GM19467 (cell line): ENCODE measurements around the gene SLC13A3.

ENCODE experiments used
- ATAC-seq: cut with Tn5 transposase; IDR thresholded peaks from one replicate; pipeline ENCODE4 v1.9.1; 2021; ENCODE audit warnings: mild to moderate bottlenecking, moderate library complexity; ENCODE audit not compliant: unreplicated experiment

SLC13A3 gene

DNA sequence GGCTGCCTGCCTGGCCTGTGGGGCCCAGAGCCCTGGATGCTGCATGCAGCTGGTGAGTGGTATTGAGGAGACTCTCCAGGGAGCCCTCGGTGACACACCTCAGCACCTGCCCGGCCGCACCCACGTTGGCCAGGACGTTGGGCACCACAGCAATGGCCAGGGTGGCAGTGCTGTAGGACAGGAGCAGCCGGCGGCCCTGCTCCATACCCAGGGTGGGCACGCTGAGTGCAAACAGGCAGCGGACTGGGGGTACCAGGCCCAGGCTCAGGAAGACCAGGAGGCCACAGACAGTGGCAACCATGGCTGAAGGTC, 105.5 kb downstream of the SLC13A3 start:
- ATAC-seq: no peak

DNA sequence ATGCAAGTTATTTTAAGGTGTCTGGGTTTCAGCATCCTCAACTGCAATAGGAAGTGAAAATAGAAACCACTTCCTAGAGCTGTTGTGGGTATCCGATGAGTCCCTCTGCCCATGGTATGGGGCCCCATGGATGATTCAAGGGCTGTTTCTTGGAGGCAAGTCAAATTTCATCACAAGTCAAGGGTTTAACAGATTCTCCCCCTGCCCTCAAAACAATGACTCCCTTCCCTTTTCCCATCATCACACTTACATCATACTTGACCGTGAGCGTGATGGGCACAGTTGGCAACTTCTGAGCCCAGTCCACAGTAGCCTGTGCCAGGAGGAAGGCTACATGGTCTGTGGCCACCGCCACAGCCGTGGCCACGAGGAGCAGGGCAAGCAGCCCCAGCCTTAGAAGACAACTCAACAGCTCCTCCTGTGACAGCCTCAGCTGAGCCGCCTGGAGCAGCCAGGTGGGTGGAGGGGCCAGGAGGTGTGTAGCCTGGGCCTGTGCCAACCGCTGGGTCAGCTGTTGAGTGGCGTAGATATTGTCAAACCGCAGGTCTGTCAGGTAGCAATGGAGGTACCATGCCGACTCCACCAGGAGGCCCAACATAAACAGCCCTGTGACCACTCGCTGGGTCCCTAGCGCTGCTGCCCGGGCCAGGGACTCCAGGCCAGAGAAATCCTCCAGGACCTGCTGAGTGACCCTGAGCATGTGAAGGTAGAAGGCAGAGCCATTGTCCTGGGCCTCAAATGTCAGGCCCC, 106.0 kb downstream of the SLC13A3 start:
- peak; percentile 68 for ATAC-seq

DNA sequence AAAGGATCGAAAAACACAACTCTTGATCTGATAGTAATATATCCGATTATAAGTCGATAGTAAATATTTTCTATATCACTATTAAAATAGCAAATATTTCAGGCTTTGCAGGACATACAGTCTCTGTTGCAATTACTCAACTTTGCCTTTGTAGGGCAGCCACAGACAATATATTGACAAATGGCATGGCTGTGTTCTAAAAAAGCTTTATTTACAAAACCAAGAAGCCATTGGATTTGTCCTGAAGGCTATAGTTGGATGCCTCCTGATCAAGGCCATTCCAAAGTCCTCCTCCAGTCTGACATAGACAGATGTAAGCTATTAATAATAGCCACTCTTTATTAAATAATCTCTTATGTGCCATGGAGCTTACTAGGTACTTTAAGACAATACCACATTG, 106.7 kb downstream of the SLC13A3 start:
- no peak for ATAC-seq

DNA sequence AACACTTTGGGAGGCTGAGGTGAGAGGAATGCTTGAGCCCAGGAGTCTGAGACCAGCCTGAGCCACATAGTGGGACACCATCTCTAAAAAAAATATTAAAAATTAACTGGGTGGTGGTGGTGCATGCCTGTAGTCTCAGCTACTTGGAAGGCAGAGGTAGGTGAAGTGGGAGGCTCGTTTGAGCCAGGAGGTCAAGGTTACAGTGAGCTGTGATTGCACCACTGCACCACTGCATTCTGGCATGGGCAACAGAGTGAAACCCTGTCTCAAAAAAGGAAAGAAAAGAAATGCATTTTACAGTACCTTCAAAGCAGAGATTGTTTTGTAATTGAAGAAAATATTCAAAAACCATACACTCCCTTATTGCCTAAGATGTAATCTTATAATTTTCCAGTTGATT, 107.3 kb downstream of the SLC13A3 start:
- no peak for ATAC-seq

- no peak for ATAC-seq
Measured at GRCh38 chr20:46543033-46543432, 108.2 kb downstream of the SLC13A3 start.

DNA sequence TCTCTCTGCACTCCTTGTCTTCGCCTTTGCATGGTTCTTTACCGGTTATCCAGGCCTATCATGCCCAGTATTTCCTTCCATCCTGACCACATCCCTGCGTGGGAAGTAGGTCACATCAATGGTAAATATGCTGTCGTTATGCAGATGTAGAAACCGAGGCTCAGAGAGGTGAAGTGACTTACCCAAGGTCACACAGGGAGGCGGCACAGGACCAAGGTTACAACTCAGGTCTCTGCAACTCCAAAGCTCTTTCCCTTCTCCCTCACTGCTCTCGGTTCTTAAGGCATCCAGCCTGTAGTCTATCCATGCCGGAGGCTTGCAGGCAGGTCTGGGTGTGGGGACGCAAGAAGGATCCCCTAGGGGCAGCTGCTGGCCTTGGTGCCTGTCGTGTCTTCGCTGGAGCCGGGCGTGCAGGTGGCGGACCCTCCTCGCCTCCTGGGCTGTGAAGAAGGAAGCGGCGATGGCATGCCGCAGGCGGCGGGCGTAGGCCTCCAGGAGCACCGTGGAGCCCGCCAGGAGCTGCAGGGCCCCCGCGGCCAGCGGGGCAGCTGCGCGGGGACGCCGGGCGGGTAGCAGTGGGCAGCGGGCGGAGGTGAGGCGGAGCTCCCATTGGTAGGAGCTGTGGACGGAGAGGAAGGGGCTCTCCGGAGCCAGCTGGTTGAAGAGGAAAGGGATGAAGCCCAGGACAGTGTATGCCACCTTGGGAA, 109.9 kb downstream of the SLC13A3 start:
- no peak for ATAC-seq

DNA sequence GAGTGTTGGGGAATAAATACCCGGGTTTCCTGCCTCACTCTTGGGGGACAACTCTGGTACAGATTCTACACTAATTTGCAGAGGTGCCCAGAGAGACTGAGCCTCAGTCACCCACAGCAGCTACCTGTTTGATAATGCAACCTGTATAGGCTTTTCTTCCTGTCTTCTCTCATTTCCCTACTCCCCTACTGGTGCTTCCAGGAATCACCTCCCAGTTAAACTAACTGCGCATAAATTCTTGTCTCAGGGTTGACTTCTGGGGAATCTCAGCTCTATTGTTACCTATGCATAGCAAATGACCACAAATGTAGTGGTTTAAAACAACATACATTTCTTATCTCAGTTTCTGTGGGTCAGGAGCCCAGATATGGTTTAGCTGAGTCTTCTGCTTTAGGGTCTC, 112.1 kb downstream of the SLC13A3 start:
- no peak for ATAC-seq

GRCh38 chr20:46530640-46531039, 120.6 kb downstream of the SLC13A3 start:
- no peak for ATAC-seq

- ATAC-seq: no peak
Measured at GRCh38 chr20:46523696-46524328, 127.4 kb downstream of the SLC13A3 start.

- no peak for ATAC-seq
Measured at GRCh38 chr20:46523108-46523507, 128.2 kb downstream of the SLC13A3 start.

DNA sequence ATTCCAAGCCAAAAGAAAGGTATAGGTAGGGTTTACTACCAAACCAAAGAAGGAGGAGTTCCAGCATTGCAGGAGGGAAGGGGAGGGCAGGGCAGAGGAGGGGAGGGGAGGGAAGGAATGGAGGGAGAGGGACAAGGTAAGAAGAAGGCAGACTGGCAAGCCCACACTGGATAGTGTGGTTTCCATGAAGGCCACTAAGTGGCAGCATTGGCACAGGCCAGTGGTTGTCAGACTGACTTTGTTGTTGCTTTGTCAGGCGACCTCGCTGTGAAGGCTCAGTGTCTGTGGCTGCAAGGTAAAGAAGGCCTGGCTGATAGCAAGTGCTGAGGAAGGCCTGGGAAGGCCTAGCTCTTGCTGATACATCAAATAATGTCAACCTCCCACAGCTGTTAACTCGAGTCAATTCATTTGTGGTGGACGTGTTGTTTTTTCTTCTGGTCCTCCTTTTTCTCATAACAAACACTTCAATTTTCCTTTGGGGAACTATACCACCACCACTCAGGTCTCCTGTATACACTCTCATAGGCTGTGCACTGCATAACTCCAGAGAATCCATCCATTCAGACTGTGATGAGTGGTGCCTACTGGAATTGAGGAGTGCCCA, 130.2 kb downstream of the SLC13A3 start:
- no peak for ATAC-seq

GRCh38 chr20:46520540-46520939, 130.7 kb downstream of the SLC13A3 start:
- ATAC-seq: no peak

DNA sequence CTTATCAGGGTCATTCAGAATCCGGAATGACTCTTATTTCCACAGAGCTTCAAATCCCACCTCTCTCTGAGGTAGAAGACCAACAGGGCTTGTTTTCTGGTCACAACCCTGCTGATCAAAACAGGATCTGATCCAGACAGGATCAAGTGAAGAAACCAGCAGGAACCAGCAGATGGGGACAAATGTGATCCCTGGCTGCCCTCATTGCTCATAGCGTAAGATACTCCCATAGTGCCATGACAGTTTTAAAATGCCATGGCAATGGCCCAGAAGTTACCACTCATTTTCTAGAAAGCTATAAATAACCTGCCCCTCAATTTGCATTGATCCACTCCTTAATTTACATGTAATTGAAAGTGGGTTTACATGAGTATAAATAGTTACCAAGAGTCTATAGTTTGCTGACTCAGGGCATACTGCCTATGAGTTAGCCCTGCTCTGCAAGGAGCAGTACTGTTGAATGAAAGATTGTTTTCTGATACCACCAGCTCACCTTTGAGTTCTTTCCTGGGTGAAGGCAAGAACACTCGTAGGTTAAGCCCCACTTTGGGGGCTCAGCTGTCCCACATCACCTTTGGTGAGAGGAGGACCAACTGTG, 131.7 kb downstream of the SLC13A3 start:
- no peak for ATAC-seq

DNA sequence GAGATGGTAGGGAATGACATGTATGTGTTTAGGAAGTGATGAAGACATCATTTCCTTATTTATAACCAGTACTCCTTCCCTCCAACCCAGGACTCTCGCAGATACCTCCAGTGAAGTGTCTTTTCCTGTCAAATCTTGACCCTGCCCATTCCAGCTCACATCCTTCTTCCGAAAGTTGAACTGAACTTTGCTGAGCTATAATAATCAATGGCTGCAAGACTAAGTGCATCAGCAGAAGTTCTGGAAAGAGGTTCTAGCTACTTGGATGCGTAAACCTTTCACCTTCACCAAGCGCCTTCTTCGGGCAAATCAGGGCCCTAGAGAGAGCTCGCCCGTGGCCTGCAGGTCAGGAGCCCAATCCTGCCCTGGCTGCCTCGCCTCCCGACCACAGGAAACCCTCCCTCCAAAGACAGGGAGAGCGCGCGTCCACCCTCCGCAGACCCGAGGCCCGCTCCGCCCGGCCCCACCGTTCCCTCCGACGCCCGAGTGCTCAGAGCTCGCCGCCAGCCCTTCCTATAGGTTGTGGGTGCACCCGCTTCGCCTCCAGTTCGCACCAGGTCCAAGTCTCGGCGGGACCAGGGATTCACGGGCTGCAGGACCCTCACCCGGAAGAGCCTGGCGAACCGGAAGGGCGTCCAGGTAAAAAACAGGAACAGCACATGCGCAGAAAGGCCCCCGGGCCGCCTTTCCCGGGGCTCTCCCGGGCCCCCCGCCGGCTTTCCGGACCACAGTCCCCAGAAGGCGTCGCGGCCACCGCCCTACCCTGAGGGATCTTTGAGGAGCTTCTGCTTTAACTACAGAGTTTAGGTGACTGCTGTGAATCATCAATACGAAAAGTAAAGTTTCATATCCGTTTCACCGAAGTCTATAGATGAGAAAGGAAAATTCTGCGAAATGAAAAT, 138.1 kb downstream of the SLC13A3 start, which contains the start of gene ZNF334:
ZNF334 (minus strand) TSS at position 617 of the 902 bp plus-strand sequence. CDS start 1,457 bp downstream, outside the sequence.
- no peak for ATAC-seq

GRCh38 chr20:46509523-46509922, 141.7 kb downstream of the SLC13A3 start:
- no peak for ATAC-seq
